ENCODE measurements around the gene PIF1.
"Not testable (repeated sequence)": the region's sequence is repeated elsewhere in the genome, so short reads cannot be mapped to it uniquely, and the experiment has no call there.

The PIF1 gene

GRCh38 chr15:64809649-64810496 lies 15.6 kb downstream of the PIF1 start:
- peak; percentile 59 to 65 for DNase-seq

DNA sequence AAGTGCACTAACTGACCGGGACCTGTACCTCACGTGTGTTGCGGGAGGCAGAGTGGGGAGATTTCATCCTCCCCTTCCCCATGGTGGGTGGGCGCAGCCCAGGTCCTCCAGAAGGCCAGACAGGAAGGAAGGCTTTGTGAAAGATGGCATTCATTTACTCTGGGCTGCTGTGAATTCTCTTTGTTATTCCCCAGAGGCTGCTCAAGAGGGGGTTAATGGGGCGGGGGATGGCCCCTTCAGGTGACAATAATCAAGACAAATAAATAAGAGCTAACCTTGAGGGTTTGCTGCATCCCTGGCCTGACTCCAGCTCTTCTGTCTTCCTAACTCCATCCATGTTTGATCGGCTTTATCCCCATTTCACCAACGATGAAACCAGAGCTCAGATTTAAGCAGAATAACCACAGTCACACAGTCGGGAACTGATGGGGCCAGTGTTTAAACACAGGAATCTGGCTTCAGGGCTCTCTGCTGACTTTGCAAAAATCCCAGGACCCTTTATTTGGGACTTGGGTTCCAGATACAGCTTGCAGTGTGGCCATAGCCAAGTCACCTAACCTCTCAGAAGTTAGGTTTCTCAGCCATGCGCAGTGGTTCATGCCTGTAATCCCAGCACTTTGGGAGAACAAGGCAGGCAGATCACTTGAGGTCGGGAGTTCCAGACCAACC lies 16.5 kb downstream of the PIF1 start:
- DNase-seq: no peak

- no peak for DNase-seq
These were observed 17.7 kb downstream of the PIF1 start for GRCh38 chr15:64807751-64808222.

- DNase-seq: no peak
These were observed 18.2 kb downstream of the PIF1 start for GRCh38 chr15:64807051-64807749.

DNA sequence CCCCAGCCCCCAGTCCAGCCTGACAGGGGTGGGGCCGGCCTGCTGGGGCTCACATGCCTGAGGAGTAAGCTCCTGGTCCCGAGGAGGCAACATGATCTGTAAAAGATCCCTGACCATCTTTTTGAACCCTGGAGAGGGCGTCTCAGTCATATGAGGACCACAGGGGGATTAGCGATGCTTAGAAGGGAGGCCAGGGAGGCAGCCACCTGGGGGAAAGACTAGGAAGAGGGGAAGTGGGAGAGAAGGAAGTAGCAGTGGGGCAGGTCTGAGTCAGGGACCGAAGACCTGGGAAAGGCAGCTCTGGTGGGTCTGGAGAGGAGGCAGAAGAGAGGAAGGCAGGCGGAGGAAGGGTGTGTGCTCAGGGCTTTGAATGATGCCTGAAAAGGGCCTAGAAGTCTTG lies 18.9 kb downstream of the PIF1 start:
- no peak for DNase-seq

DNA sequence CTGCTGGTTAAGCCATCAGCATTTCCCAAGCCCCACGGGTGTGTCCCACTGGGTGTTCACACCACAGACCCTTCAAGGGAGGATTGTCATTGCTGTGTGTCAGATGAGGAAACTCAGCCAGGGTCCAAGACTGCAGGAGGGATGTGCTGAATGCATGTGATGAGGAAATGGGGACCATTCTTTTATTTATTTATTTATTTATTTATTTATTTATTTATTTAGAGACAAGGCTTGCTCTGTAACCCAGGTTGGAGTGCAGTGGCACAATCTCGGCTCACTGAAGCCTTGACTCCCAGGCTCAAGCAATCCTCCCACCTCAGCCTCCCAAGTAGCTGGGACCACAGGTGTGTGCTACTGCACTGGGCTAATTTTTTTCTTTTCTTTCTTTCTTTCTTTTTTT lies 20.8 kb downstream of the PIF1 start:
- DNase-seq: no peak

GRCh38 chr15:64803526-64803925 lies 21.9 kb downstream of the PIF1 start:
- DNase-seq: no peak

DNA sequence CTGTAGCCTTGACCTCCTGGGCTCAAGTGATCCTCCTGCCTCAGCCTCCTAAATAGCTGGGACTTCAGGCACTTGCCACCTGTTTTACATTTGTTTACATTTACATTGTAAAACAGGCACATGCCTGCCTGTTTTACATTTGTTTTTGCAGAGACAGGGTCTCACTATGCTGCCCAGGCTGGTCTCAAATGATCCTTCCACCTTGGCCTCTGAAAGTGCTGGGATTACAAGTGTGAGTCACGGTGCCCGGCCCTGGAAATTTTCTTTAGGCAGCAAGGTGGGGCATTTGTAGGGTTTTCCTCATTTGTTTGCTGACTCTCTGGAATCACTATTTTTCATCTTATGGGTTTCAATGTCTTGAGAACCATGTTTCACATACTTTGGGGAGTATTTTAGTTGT lies 25.0 kb downstream of the PIF1 start:
- no peak for DNase-seq

DNA sequence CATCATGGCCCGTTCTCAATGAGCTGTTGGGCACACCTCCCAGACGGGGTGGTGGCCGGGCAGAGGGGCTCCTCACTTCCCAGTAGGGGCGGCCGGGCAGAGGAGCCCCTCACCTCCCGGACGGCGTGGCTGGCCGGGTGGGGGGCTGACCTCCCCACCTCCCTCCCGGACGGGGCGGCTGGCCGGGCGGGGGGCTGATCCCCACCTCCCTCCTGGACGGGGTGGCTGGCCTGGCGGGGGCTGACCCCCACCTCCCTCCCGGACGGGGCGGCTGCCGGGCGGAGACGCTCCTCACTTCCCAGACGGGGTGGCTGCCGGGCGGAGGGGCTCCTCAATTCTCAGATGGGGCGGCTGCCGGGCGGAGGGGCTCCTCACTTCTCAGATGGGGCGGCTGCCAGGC lies 26.5 kb downstream of the PIF1 start:
- DNase-seq: not testable (repeated sequence)

GRCh38 chr15:64795921-64796320 lies 29.5 kb downstream of the PIF1 start:
- not testable (repeated sequence) for DNase-seq

DNA sequence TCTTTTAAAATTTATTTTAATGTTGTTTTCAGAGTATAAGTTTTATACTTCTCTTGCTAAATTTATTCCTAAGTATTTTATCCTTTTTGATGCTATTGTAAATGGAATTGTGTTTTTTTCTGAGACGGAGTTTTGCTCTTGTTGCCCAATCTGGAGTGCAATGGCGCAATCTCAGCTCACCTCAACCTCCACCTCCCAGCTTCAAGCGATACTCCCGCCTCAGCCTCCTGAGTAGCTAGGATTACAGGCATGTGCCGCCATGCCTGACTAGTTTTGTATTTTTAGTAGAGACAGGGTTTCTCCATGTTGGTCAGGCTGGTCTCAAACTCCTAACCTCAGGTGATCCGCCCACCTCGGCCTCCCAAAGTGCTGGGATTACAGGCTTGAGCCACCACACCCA lies 30.1 kb downstream of the PIF1 start:
- DNase-seq: not testable (repeated sequence)

GRCh38 chr15:64792282-64792681 lies 33.2 kb downstream of the PIF1 start:
- no peak for DNase-seq

DNA sequence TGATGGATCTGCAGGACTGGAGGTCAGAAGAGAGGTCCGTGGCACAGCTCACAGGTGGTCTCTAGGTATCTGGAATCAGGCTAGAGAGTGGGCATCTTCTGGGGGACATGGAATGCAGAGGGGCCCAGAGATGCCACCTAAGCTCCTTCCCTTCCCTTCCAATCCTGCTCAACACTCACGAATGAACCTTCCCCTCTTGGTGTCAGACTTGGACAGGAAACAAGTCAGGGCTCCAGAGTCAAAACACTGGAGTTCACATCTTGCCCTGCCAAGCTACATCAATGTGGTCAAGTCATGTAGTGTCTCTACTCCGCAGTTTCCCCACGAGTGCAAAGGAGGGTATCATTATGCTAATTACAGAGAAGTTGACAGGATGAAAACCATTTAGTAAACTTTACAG lies 34.0 kb downstream of the PIF1 start:
- no peak for DNase-seq

DNA sequence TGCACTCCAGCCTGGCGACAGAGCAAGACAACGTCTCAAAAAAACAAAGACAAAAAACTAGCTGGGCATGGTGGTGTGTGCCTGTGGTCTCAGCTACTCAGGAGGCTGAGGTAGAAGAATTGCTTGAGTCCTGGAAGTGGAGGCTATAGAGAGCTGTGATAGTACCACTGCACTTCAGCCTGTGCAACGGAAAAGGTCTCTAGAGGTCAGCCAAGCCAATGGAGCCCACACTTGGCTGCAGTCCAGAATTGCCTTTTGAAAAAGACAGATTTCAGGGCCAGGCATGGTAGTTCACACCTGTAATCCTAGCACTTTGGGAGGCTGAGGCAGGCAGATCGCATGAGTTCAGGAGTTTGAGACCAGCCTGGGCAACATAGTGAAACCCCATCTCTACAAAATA lies 41.7 kb downstream of the PIF1 start:
- DNase-seq: no peak

GRCh38 chr15:64782751-64783150 lies 42.7 kb downstream of the PIF1 start:
- no peak for DNase-seq

DNA sequence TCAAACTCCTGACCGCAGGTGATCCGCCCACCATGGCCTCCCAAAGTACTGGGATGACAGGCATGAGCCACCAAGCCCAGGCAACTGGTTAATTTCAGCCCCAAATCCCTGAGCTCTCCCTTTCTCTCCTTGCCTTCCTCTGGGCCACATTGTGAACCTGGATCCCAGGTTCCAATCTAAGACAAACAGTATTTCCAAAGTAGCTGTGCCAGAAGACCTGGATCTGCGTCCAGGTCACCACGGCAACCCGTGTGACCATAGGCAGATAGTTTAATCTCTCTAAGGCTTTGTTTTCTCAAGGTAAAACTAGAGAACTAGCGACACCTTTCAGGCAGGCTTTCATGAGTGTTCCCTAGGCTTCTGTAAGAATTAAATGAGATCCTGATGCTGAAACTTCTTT lies 44.1 kb downstream of the PIF1 start:
- DNase-seq: no peak

DNA sequence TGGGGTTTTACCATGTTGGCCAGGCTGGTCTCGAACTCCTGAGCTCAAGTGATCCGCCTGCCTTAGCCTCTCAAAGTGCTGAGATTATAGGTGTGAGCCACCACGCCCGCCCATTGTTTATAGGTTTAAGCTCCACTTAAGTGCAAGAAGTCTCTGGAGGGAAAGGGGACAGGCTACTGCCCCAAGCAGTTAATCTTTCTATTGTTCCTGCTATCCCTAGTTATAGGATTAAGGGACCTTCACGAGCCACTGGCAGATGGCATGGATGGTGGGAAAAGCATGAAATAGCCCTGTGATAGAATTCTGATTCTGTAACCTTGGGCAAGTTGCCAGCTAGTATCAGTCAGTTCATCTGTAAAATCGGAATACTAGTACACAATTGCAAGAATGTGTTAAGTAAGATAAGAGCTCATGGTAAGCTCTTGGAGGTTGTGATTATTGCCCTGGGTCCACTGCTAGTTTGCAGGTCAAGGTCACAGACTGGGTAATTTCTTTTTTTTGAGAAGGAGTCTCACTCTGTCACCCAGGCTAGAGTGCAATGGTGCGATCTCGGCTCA lies 44.8 kb downstream of the PIF1 start:
- no peak for DNase-seq

DNA sequence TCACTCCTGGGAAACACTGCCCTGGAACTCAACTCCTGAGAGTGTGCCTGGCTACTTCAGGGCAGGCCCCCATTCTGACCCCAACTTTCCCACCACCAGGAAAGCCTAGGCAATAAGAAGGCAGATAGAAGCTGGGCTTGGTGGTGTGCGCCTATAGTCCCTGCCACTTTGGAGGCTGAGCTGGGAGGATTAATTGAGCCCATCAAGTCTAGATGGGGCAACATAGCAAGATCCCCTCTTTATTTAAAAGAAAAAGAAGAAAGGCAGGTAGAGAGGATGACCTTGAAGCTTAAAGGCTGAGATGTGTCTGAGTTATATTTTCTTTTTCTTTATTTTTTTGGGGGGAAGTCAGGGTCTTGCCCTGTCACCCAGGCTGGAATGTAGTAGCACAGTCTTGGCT lies 45.8 kb downstream of the PIF1 start:
- no peak for DNase-seq

- no peak for DNase-seq
These were observed 46.4 kb downstream of the PIF1 start for GRCh38 chr15:64779024-64779423.

DNA sequence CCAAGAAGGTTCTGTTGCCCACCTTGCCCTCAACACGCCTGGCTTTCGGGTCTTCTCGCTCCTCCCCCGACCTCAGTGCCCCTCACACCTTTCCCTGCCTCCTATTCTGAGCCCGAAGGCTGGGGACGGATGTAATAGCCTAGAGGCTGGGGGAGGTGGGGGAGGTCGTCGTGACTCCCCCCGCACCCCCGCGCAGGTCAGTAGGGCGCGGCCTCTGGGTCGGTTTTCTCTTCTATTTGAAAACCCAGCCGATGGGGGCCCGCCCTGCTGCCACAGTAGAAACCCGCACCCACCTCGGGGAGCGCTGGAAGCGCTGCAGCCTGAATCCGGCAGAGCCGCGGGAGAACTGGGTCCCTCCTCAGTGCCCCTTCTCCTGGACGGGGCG lies 49.1 kb downstream of the PIF1 start:
- no peak for DNase-seq

DNA sequence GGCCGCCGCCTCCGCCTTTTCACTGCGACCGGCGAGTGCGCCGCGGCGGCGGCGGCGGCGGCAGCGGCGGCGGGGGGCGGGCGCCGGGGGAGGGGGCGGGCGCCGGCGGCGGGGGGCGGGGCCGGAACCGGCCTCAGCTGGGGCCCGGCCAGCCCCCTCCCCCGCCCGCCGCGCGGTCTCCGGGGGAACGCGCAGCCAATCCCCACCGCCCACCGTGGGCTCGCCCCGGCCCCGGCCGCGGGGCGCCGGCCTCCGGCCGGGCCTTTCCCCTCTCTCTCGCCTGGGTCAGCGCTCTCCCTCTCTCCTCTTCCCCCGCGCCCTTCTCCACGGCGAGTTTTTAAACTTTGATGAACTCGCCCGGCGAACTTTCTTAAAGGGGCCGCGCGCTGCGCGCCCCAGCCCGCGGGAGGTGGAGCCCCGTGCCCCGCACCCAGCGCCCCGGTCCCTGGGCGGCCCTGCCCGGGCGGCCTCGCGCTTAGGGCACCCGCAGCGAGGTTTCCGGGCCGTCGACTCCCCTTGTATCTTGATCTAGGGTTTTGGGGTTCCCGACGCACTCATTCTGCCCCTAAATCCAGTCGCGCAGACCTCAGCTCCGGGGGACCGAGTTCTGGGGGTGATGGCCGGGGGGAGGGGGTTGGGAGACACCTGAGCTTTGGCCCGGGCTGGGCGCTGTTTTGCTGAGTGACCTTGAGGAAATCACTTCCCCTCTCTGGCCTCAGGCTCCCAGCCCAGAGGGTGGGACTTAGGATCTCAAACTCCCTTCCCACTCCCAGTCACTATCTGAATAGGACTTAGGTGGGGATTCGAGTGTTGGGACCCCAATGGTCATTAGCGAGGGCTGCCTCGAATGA lies 49.7 kb downstream of the PIF1 start, which contains the start of gene RBPMS2:
Gene RBPMS2, minus strand, starts transcription at position 39 of the 851 bp plus-strand sequence. CDS start 270 bp downstream, outside the sequence.
- DNase-seq: no peak

Data from activated CD4-positive, alpha-beta T cell treated with anti-CD3 and anti-CD28 coated beads for 4 hours (primary cell).